ENCODE results near the gene ITPRIP. TPM values are rescaled to one million over a fixed set of nuclear protein-coding genes. Genes with fewer than 3 reads are reported as not detected.

ITPRIP gene
- total RNA-seq, 1 experiment from 2014 or later = 1.7 TPM

- Mint-ChIP-seq H3K36me3 (ENCODE audit: insufficient read depth, unreplicated experiment) (no peaks in the 10 kb centered on the region), H3K27me3 (ENCODE audit: unreplicated experiment) (peaks cover 16% of the 10 kb centered on the region), H3K27ac (ENCODE audit: unreplicated experiment) (no peak overlapping the region), H3K9me3 (ENCODE audit: low read depth, unreplicated experiment) (no peaks in the 10 kb centered on the region), H3K4me3 (ENCODE audit: low read depth, unreplicated experiment) (no peak overlapping the region), H3K4me1 (ENCODE audit: low read depth, unreplicated experiment) (peaks cover 9% of the 10 kb centered on the region)
- BruUV-seq (replicated peaks) = no TSS peak
- intact Hi-C loops (cut with micrococcal nuclease; ENCODE audit: unreplicated experiment) = no loop called here
- CTCF ChIA-PET = interaction anchor here (0.8 to 1.0 kb wide), 2 partner anchors 25 to 56 kb away, joined by 3 read pairs; no protein-coding TSS in a partner anchor
- no peak for DNase-seq
- TF ChIP-seq CTCF (IDR thresholded peaks at IDR 0.05; ENCODE audit: unreplicated experiment) = no peak
Observed at GRCh38 chr10:104330168-104331110, 7.8 kb downstream of the ITPRIP start.

GRCh38 chr10:104329735-104330134 lies 8.5 kb downstream of the ITPRIP start:
- Mint-ChIP-seq H3K9me3 (ENCODE audit: low read depth, unreplicated experiment) (no peaks in the 10 kb centered on the region), H3K4me1 (ENCODE audit: low read depth, unreplicated experiment) (peaks cover 9% of the 10 kb centered on the region), H3K27ac (ENCODE audit: unreplicated experiment) (no peak overlapping the region), H3K27me3 (ENCODE audit: unreplicated experiment) (peaks cover 16% of the 10 kb centered on the region), H3K36me3 (ENCODE audit: insufficient read depth, unreplicated experiment) (no peaks in the 10 kb centered on the region), H3K4me3 (ENCODE audit: low read depth, unreplicated experiment) (no peak overlapping the region)
- BruUV-seq (replicated peaks) = no TSS peak
- TF ChIP-seq CTCF (IDR thresholded peaks at IDR 0.05; ENCODE audit: unreplicated experiment) = no peak
- CTCF ChIA-PET = interaction anchor here (0.8 to 1.0 kb wide), 2 partner anchors 24 to 55 kb away, joined by 3 read pairs; no protein-coding TSS in a partner anchor
- DNase-seq = no peak
- intact Hi-C loops (cut with micrococcal nuclease; ENCODE audit: unreplicated experiment) = no loop called here

- intact Hi-C loops (cut with micrococcal nuclease; ENCODE audit: unreplicated experiment) = no loop called here
- CTCF ChIA-PET = interaction anchor here (0.8 to 1.0 kb wide), 2 partner anchors 23 to 54 kb away, joined by 3 read pairs; no protein-coding TSS in a partner anchor
- no peak for TF ChIP-seq CTCF (IDR thresholded peaks at IDR 0.05; ENCODE audit: unreplicated experiment)
- H3K27ac Mint-ChIP-seq (ENCODE audit: unreplicated experiment) = no peak overlapping the region
- H3K4me1 Mint-ChIP-seq (ENCODE audit: low read depth, unreplicated experiment) = peaks cover 9% of the 10 kb centered on the region
- no TSS peak for BruUV-seq (replicated peaks)
- H3K36me3 Mint-ChIP-seq (ENCODE audit: insufficient read depth, unreplicated experiment) = no peaks in the 10 kb centered on the region
- no peak overlapping the region for H3K4me3 Mint-ChIP-seq (ENCODE audit: low read depth, unreplicated experiment)
- no peaks in the 10 kb centered on the region for H3K9me3 Mint-ChIP-seq (ENCODE audit: low read depth, unreplicated experiment)
- peaks cover 16% of the 10 kb centered on the region for H3K27me3 Mint-ChIP-seq (ENCODE audit: unreplicated experiment)
- DNase-seq = peak; percentile 20
Observed at GRCh38 chr10:104328896-104329710, 9.2 kb downstream of the ITPRIP start.

- no peaks in the 10 kb centered on the region for H3K9me3 Mint-ChIP-seq (ENCODE audit: low read depth, unreplicated experiment)
- intact Hi-C loops (cut with micrococcal nuclease; ENCODE audit: unreplicated experiment) = no loop called here
- no TSS peak for BruUV-seq (replicated peaks)
- H3K4me1 Mint-ChIP-seq (ENCODE audit: low read depth, unreplicated experiment) = peaks cover 9% of the 10 kb centered on the region
- no peak for DNase-seq
- peaks cover 16% of the 10 kb centered on the region for H3K27me3 Mint-ChIP-seq (ENCODE audit: unreplicated experiment)
- CTCF ChIA-PET = no interaction called here
- no peaks in the 10 kb centered on the region for H3K36me3 Mint-ChIP-seq (ENCODE audit: insufficient read depth, unreplicated experiment)
- TF ChIP-seq CTCF (IDR thresholded peaks at IDR 0.05; ENCODE audit: unreplicated experiment) = no peak
- no peak overlapping the region for H3K27ac Mint-ChIP-seq (ENCODE audit: unreplicated experiment)
- no peak overlapping the region for H3K4me3 Mint-ChIP-seq (ENCODE audit: low read depth, unreplicated experiment)
Observed at GRCh38 chr10:104328646-104328895, 9.7 kb downstream of the ITPRIP start.
